H1 (cell line): ENCODE results near the gene PAQR5.

Source experiments
- CTCF ChIP-seq, 3 experiments: IDR thresholded peaks; 1 replicate in 2 of 3; 2 replicates in 1 of 3; pipeline versions ENCODE4 v1.5.1 to v1.6.1; 2011; ENCODE audit warnings: low read length in 3 of 3, mild to moderate bottlenecking in 3 of 3, inconsistent platforms in 2 of 3, low read depth in 1 of 3, moderate library complexity in 1 of 3; ENCODE audit not compliant: insufficient read depth in 1 of 3; ENCODE audit errors: control extremely low read depth in 1 of 3
- EP300 ChIP-seq, 2 experiments: IDR thresholded peaks; 1 replicate in 1 of 2; 2 replicates in 1 of 2; pipeline ENCODE4 v1.6.1; 2011 to 2012; ENCODE audit warnings: low read depth in 2 of 2, low read length in 2 of 2, mild to moderate bottlenecking in 2 of 2, borderline replicate concordance in 1 of 2, inconsistent platforms in 1 of 2, moderate library complexity in 1 of 2
- JUND ChIP-seq: IDR thresholded peaks from 2 replicates; pipeline ENCODE4 v1.6.1; 2011; ENCODE audit warnings: mild to moderate bottlenecking, improper control_type of control experiment, low read length
- POLR2A ChIP-seq, 2 experiments: IDR thresholded peaks; 1 replicate in 1 of 2; 2 replicates in 1 of 2; pipeline ENCODE4 v1.6.1; 2011; ENCODE audit warnings: low read depth in 2 of 2, low read length in 2 of 2, mild to moderate bottlenecking in 2 of 2; ENCODE audit errors: control extremely low read depth in 1 of 2
- POLR2AphosphoS5 ChIP-seq: IDR thresholded peaks from 2 replicates; pipeline ENCODE4 v1.6.1; 2011; ENCODE audit warnings: low read depth, low read length
- TCF12 ChIP-seq: IDR thresholded peaks from 2 replicates; pipeline ENCODE4 v1.6.1; 2011; ENCODE audit warnings: low read depth, mild to moderate bottlenecking, low read length
- YY1 ChIP-seq: IDR thresholded peaks from 2 replicates; pipeline ENCODE4 v1.6.1; 2011; ENCODE audit warnings: low read depth, mild to moderate bottlenecking, low read length

- TF ChIP-seq CTCF (IDR thresholded peaks at IDR 0.05; ENCODE audit: control extremely low read depth in 1 of 3, insufficient read depth in 1 of 3, low read depth in 1 of 3, low read length in 3 of 3) (no peak), JUND (no peak), POLR2AphosphoS5 (no peak), EP300 (IDR thresholded peaks at IDR 0.05; ENCODE audit: borderline replicate concordance in 1 of 2, low read depth in 2 of 2, low read length in 2 of 2) (no peak), YY1 (no peak), TCF12 (no peak), POLR2A (IDR thresholded peaks at IDR 0.05; ENCODE audit: control extremely low read depth in 1 of 2, low read depth in 2 of 2, low read length in 2 of 2) (no peak)
These were observed 9.2 kb upstream of the PAQR5 start for GRCh38 chr15:69289342-69290146.
